Psoas muscle (tissue), 8 donors: ENCODE results near the gene UBLCP1. TPM values are rescaled to one million over a fixed set of nuclear protein-coding genes. Genes with fewer than 3 reads are reported as not detected.

Experiments used
- ATAC-seq, 4 donors: fragments of 200-7000 bp; cut with Tn5 transposase; one replicate each; pipeline ENCODE4 v1.9.1; 2020; ENCODE audit warnings: moderate library complexity in 3 of 4, mild to moderate bottlenecking in 2 of 4
- DNase-seq, 2 donors: peaks; one replicate each; pipeline ENCODE4 v3.0.0-alpha.2; 2020
- H3K27ac ChIP-seq: fragments of 200-600 bp; one replicate; pipeline ENCODE4 v1.8.0; 2022
- H3K27me3 ChIP-seq, 3 donors: fragments of 200-600 bp in 1 of 3; one replicate each; pipeline versions ENCODE4 v1.6.1 to v1.8.0; 2013 to 2022; ENCODE audit warnings: low read length in 2 of 3, mild to moderate bottlenecking in 2 of 3, moderate library complexity in 1 of 3; ENCODE audit not compliant: insufficient read depth in 3 of 3
- H3K36me3 ChIP-seq, 2 donors: fragments of 200-600 bp in 1 of 2; one replicate each; pipeline versions ENCODE4 v1.6.1 to v1.8.0; 2013 to 2022; ENCODE audit warnings: low read depth in 1 of 2, mild to moderate bottlenecking in 1 of 2, moderate library complexity in 1 of 2; ENCODE audit not compliant: insufficient read depth in 1 of 2
- H3K4me1 ChIP-seq: fragments of 200-600 bp; one replicate; pipeline ENCODE4 v1.8.0; 2022
- H3K4me3 ChIP-seq: fragments of 200-600 bp; one replicate; pipeline ENCODE4 v1.8.0; 2022; ENCODE audit warnings: mild to moderate bottlenecking
- H3K9me3 ChIP-seq: fragments of 200-600 bp; one replicate; pipeline ENCODE4 v1.8.0; 2022
- CTCF ChIP-seq: fragments of 200-600 bp; IDR thresholded peaks from one replicate; pipeline ENCODE4 v1.8.0; 2022; ENCODE audit warnings: antibody characterized with exemption
- WGBS, 3 donors: extraction: QIAGEN DNeasy Blood & Tissue Kit; methylation state at CpG; one replicate each; pipeline versions ENCODE4 v1.1.6 to v1.1.7; 2013; 5-methylcytosine and 5-hydroxymethylcytosine counted together
- intact Hi-C, 2 donors: fragments of 100-400 bp; cut with DNase I; formaldehyde crosslinking; loops; one replicate each; pipeline versions ENCODE4 v1.11.0 to v1.14.2; 2022
- polyA plus RNA-seq, 3 donors: library from polyadenylated mRNA; stranded (reverse); fragments of 200-250 nt; gene quantifications; one replicate each; pipeline ENCODE4 v1.2.3, GENCODE V29; 2013
- total RNA-seq, 4 donors: library from RNA; stranded (reverse); fragmentation: NEBNext Ultra II Directional in 2 of 4; extraction: Animal tissue kit (Norgen Biotek cat#: 25700) in 2 of 4; gene quantifications; one replicate each; pipeline versions ENCODE4 v1.2.1 to v1.2.4, GENCODE V29; 2021 to 2023
- donor health status: healthy with polysubstance abuse.
- donor health status: DM: no; HTN: no; CAD: no; lungs with moderate emphysema.
- donor health status: Bipolar disorder and iron deficiency.
- donor health status: healthy.
- donor health status: DM: yes; HTN: yes; CAD: no.
- donor health status: DM: no; HTN: no; CAD: no.
- donor health status: DM: no; HTN: no; CAD: no.
- donor health status: DM: yes; HTN: yes; CAD: no.

The UBLCP1 gene
- total and polyA plus RNA-seq, 7 donors = 8.3 to 21.0 (median 11.7) TPM

GRCh38 chr5:159333545-159333925, 70.4 kb downstream of the UBLCP1 start:
- H3K27me3 ChIP-seq = peaks cover 0 to 22% (median 12%) of the 10 kb centered on the region in 3 donors
- intact Hi-C loops = no loop called here
- no peak overlapping the region for H3K4me3 ChIP-seq
- WGBS, 3 donors = 76 to 96% (median 82%) methylated on average over 1 of the region's 1 CpG
- no peak for TF ChIP-seq CTCF
- no peak overlapping the region for H3K27ac ChIP-seq
- no peaks in the 10 kb centered on the region for H3K36me3 ChIP-seq
- no peaks in the 10 kb centered on the region for H3K9me3 ChIP-seq
- H3K4me1 ChIP-seq = no peaks in the 10 kb centered on the region
- no peak for DNase-seq
- no peak for ATAC-seq

Other genes starting within 250 kb of the UBLCP1 start
- gene EBF1, start 163.4 kb upstream of the UBLCP1 start, total RNA-seq = 10 to 100 TPM in 1 of 4 donors, 1 to 10 TPM in 3; 4.5 to 13.2 (median 6.0) TPM
- gene EBF1, start 163.4 kb upstream of the UBLCP1 start, polyA plus RNA-seq = 1 to 10 TPM; 1.8 to 2.5 (median 2.4) TPM
- gene RNF145, start 53.7 kb upstream of the UBLCP1 start, total RNA-seq = 10 to 100 TPM in 3 of 4 donors, 1 to 10 TPM in 1; 8.8 to 17.8 (median 13.8) TPM
- 10 to 100 TPM in 2 of 3 donors, 1 to 10 TPM in 1; 6.0 to 13.3 (median 13.2) TPM for gene RNF145, start 53.7 kb upstream of the UBLCP1 start, polyA plus RNA-seq
- gene IL12B, start 67.2 kb downstream of the UBLCP1 start, total RNA-seq = not detected
- gene IL12B, start 67.2 kb downstream of the UBLCP1 start, polyA plus RNA-seq = not detected